Neural cell (in vitro differentiated cells): ENCODE results near the gene MTARC1. TPM values are rescaled to one million over a fixed set of nuclear protein-coding genes. Genes with fewer than 3 reads are reported as not detected.

Experiments
- H2AFZ ChIP-seq: fragments of 200-600, 300-800 bp; sonication (generic), shearing (Covaris generic); 2 replicates; pipeline ENCODE4 v1.6.0; 2014; ENCODE audit warnings: low read depth, mild to moderate bottlenecking, antibody characterized with exemption, low read length, moderate library complexity
- H3F3A ChIP-seq: fragments of 200-600 bp; shearing (Covaris generic); 2 replicates; pipeline ENCODE4 v1.6.1; 2016; ENCODE audit warnings: mild to moderate bottlenecking, moderate library complexity, mixed read lengths, antibody characterized with exemption, low read length; ENCODE audit not compliant: insufficient read depth, poor library complexity, severe bottlenecking
- H3K27ac ChIP-seq: fragments of 200-600, 300-800 bp; sonication (generic), shearing (Covaris generic); 2 replicates; pipeline ENCODE4 v1.5.1; 2014; ENCODE audit warnings: mild to moderate bottlenecking, low read length, moderate library complexity
- H3K27me3 ChIP-seq: fragments of 300-800, 200-600 bp; sonication (generic), shearing (Covaris generic); 2 replicates; pipeline ENCODE4 v1.6.0; 2014; ENCODE audit warnings: mild to moderate bottlenecking, low read depth, low read length, moderate library complexity; ENCODE audit not compliant: insufficient read depth
- H3K36me3 ChIP-seq: fragments of 300-800, 200-600 bp; sonication (generic), shearing (Covaris generic); 2 replicates; pipeline ENCODE4 v1.5.1; 2014; ENCODE audit warnings: mild to moderate bottlenecking, antibody characterized with exemption, low read length, moderate library complexity; ENCODE audit not compliant: insufficient read depth
- H3K4me2 ChIP-seq: fragments of 300-800, 200-600 bp; sonication (generic), shearing (Covaris generic); 2 replicates; pipeline ENCODE4 v1.6.0; 2014; ENCODE audit warnings: mild to moderate bottlenecking, low read length
- H3K4me3 ChIP-seq: fragments of 300-800, 200-600 bp; sonication (generic), shearing (Covaris generic); 2 replicates; pipeline ENCODE4 v1.5.1; 2014; ENCODE audit warnings: mild to moderate bottlenecking, low read length, moderate library complexity
- H3K79me2 ChIP-seq: fragments of 200-600 bp; shearing (Covaris generic); replicated peaks from 2 replicates; pipeline ENCODE4 v1.6.0; 2014; ENCODE audit warnings: mild to moderate bottlenecking, low read length, moderate library complexity; ENCODE audit not compliant: insufficient read depth
- H3K9ac ChIP-seq: fragments of 300-800, 200-600 bp; sonication (generic), shearing (Covaris generic); 2 replicates; pipeline ENCODE4 v1.6.1; 2016; ENCODE audit warnings: mild to moderate bottlenecking, low read length, mixed read lengths
- H3K9me2 ChIP-seq: fragments of 200-600 bp; shearing (Covaris generic); 2 replicates; pipeline ENCODE4 v1.6.1; 2016; ENCODE audit warnings: mild to moderate bottlenecking, low read length, mixed read lengths; ENCODE audit not compliant: insufficient read depth
- H3K9me3 ChIP-seq: fragments of 200-600, 300-800 bp; sonication (generic), shearing (Covaris generic); 2 replicates; pipeline ENCODE4 v1.6.1; 2016; ENCODE audit warnings: mild to moderate bottlenecking, mixed run types, low read length, moderate library complexity, mixed read lengths
- H4K20me1 ChIP-seq: fragments of 200-600 bp; shearing (Covaris generic); 2 replicates; pipeline ENCODE4 v1.6.1; 2016; ENCODE audit warnings: mild to moderate bottlenecking, mixed run types; ENCODE audit not compliant: insufficient read depth
- CTCF ChIP-seq: fragments of 450-650 bp; IDR thresholded peaks from 2 replicates; pipeline ENCODE4 v1.5.1; 2014; ENCODE audit warnings: antibody characterized with exemption, mild to moderate bottlenecking, moderate library complexity; ENCODE audit not compliant: poor library complexity, severe bottlenecking
- EP300 ChIP-seq: fragments of 450-650 bp; conservative IDR thresholded peaks from 2 replicates; pipeline ENCODE4 v1.6.1; 2014; ENCODE audit warnings: antibody characterized with exemption, mild to moderate bottlenecking, moderate library complexity; ENCODE audit not compliant: poor library complexity, severe bottlenecking
- EZH2 ChIP-seq: fragments of 200-600, 300-800 bp; shearing (Covaris generic), sonication (generic); IDR thresholded peaks from 2 replicates; pipeline ENCODE4 v1.6.1; 2014; ENCODE audit warnings: antibody characterized with exemption, low read length, borderline replicate concordance, mild to moderate bottlenecking; ENCODE audit not compliant: insufficient read depth, poor library complexity, severe bottlenecking
- MXI1 ChIP-seq: fragments of 450-650 bp; conservative IDR thresholded peaks from 2 replicates; pipeline ENCODE4 v1.6.1; 2014; ENCODE audit warnings: antibody characterized with exemption, mild to moderate bottlenecking; ENCODE audit not compliant: poor library complexity, severe bottlenecking
- POLR2AphosphoS5 ChIP-seq: IDR thresholded peaks from 2 replicates; pipeline ENCODE4 v1.6.1; 2012
- RAD21 ChIP-seq: fragments of 450-650 bp; conservative IDR thresholded peaks from 2 replicates; pipeline ENCODE4 v1.6.1; 2014; ENCODE audit warnings: antibody characterized with exemption, mild to moderate bottlenecking, moderate library complexity
- SMC3 ChIP-seq: fragments of 450-650 bp; conservative IDR thresholded peaks from 2 replicates; pipeline ENCODE4 v1.6.1; 2014; ENCODE audit warnings: antibody characterized with exemption, mild to moderate bottlenecking, moderate library complexity; ENCODE audit not compliant: poor library complexity
- TAF1 ChIP-seq: IDR thresholded peaks from 2 replicates; pipeline ENCODE4 v1.6.1; 2012; ENCODE audit warnings: low read depth
- polyA plus RNA-seq: library from polyadenylated mRNA; depleted of rRNA; stranded (reverse); fragments of >200 nt; gene quantifications from 2 replicates; pipeline ENCODE4 v1.2.3, GENCODE V29; 2014
- TF ChIP-seq, protein P1 (sequence below): IDR thresholded peaks from 2 replicates; pipeline ENCODE4 v1.6.1; 2012; ENCODE audit warnings: borderline replicate concordance

The MTARC1 gene
- polyA plus RNA-seq, 1 donor from 2014 or later = 4.2 TPM

GRCh38 chr1:220769205-220769604 lies 17.5 kb upstream of the MTARC1 start:
- H3K9me3 ChIP-seq = no peaks in the 10 kb centered on the region
- no peaks in the 10 kb centered on the region for H3F3A ChIP-seq
- no peak overlapping the region for H3K4me2 ChIP-seq
- TF ChIP-seq, protein P1, sequence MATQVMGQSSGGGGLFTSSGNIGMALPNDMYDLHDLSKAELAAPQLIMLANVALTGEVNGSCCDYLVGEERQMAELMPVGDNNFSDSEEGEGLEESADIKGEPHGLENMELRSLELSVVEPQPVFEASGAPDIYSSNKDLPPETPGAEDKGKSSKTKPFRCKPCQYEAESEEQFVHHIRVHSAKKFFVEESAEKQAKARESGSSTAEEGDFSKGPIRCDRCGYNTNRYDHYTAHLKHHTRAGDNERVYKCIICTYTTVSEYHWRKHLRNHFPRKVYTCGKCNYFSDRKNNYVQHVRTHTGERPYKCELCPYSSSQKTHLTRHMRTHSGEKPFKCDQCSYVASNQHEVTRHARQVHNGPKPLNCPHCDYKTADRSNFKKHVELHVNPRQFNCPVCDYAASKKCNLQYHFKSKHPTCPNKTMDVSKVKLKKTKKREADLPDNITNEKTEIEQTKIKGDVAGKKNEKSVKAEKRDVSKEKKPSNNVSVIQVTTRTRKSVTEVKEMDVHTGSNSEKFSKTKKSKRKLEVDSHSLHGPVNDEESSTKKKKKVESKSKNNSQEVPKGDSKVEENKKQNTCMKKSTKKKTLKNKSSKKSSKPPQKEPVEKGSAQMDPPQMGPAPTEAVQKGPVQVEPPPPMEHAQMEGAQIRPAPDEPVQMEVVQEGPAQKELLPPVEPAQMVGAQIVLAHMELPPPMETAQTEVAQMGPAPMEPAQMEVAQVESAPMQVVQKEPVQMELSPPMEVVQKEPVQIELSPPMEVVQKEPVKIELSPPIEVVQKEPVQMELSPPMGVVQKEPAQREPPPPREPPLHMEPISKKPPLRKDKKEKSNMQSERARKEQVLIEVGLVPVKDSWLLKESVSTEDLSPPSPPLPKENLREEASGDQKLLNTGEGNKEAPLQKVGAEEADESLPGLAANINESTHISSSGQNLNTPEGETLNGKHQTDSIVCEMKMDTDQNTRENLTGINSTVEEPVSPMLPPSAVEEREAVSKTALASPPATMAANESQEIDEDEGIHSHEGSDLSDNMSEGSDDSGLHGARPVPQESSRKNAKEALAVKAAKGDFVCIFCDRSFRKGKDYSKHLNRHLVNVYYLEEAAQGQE = no peak
- no peak for TF ChIP-seq SMC3
- no peak for TF ChIP-seq CTCF
- no peak for TF ChIP-seq MXI1
- TF ChIP-seq POLR2AphosphoS5 = no peak
- no peak for TF ChIP-seq EP300
- no peak for TF ChIP-seq TAF1
- TF ChIP-seq RAD21 = no peak
- no peak for TF ChIP-seq EZH2
- no peaks in the 10 kb centered on the region for H3K27me3 ChIP-seq
- no peak overlapping the region for H3K27ac ChIP-seq
- H3K9ac ChIP-seq = no peak overlapping the region
- H3K9me2 ChIP-seq = no peaks in the 10 kb centered on the region
- H3K79me2 ChIP-seq = no peaks in the 10 kb centered on the region
- no peaks in the 10 kb centered on the region for H3K36me3 ChIP-seq
- H3K4me3 ChIP-seq = no peak overlapping the region
- no peaks in the 10 kb centered on the region for H4K20me1 ChIP-seq
- no peak overlapping the region for H2AFZ ChIP-seq

DNA sequence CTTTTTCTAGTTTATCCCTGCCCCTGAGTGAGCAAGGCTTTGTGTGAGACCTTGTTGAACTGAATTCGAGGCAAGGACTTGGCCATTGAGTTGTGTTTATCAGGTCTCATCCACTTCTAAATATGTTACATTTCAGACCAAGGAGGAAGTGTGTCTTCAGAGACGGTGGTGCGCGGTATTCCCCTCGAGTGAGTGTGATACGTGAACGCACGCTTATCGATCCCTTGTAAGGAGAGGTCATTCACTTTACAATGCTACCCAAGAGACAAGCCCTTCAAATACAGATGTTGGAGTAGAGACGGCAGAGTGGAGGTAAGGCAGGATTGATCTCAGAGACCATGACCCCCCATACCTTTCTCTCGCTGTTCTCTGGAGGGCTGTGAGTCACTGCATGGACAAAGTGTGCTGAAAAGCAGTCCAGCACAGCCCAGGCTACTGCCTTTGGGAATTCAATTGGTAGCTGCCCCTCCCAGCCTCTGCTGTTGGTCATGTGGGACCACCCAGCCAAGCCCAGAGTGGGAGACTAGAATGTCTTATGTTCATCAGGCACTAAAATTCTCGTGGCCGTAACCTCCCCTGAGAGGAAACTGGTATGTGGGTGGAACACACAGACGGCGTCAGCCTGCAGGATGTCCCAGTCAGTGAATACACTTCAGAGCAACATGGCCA lies 16.3 kb upstream of the MTARC1 start:
- no peak overlapping the region for H3K4me2 ChIP-seq
- no peak overlapping the region for H2AFZ ChIP-seq
- H3K36me3 ChIP-seq = no peaks in the 10 kb centered on the region
- H4K20me1 ChIP-seq = no peaks in the 10 kb centered on the region
- H3K4me3 ChIP-seq = no peak overlapping the region
- no peaks in the 10 kb centered on the region for H3K9me3 ChIP-seq
- H3K79me2 ChIP-seq = no peaks in the 10 kb centered on the region
- no peaks in the 10 kb centered on the region for H3K9me2 ChIP-seq
- TF ChIP-seq CTCF = no peak
- no peak for TF ChIP-seq POLR2AphosphoS5
- no peak for TF ChIP-seq EZH2
- TF ChIP-seq MXI1 = no peak
- TF ChIP-seq SMC3 = no peak
- TF ChIP-seq, protein P1 = no peak
- TF ChIP-seq TAF1 = no peak
- no peak for TF ChIP-seq EP300
- TF ChIP-seq RAD21 = no peak
- H3K27ac ChIP-seq = no peak overlapping the region
- H3K27me3 ChIP-seq = no peaks in the 10 kb centered on the region
- H3K9ac ChIP-seq = no peak overlapping the region
- H3F3A ChIP-seq = no peaks in the 10 kb centered on the region
